Rectal smooth muscle tissue (tissue), 1 donor: ENCODE measurements around the gene TAF5L.
"Not testable (repeated sequence)": the region's sequence is repeated elsewhere in the genome, so short reads cannot be mapped to it uniquely, and the experiment has no call there.

Experiments used
- H3K27ac ChIP-seq: one replicate; pipeline ENCODE4 v1.7.0; 2013; ENCODE audit warnings: low read depth, low read length, inconsistent platforms
- H3K27me3 ChIP-seq: one replicate; pipeline ENCODE4 v1.7.0; 2013; ENCODE audit warnings: low read length; ENCODE audit not compliant: control insufficient read depth, insufficient read depth
- H3K36me3 ChIP-seq: one replicate; pipeline ENCODE4 v1.7.0; 2013; ENCODE audit warnings: low read length; ENCODE audit not compliant: control insufficient read depth, insufficient read depth
- H3K4me1 ChIP-seq: one replicate; pipeline ENCODE4 v1.7.0; 2013; ENCODE audit warnings: low read length; ENCODE audit not compliant: control insufficient read depth, insufficient read depth
- H3K4me3 ChIP-seq: one replicate; pipeline ENCODE4 v1.7.0; 2013; ENCODE audit warnings: low read length
- H3K9ac ChIP-seq: one replicate; pipeline ENCODE4 v1.7.0; 2013; ENCODE audit warnings: low read length

Gene TAF5L

DNA sequence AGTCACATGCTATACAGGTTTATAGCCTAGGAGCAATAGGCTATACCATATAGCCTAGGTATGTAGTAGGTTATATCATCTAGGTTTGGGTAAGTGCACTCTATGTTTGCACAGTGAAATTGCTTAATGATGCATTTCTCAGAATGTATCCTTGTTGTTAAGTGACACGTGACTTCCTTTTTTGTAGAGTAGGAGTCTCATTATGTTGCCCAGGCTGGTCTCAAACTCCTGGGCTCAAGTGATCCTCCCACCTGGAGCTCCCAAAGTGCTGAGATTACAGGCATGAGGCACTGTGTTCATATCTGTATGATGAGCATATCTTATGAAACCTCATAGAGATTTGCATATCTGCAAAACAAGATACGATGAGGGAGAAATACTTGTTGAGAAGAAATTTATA lies 53.6 kb downstream of the TAF5L start:
- no peak overlapping the region for H3K27ac ChIP-seq

GRCh38 chr1:229570891-229571516 lies 54.9 kb downstream of the TAF5L start:
- Histone ChIP-seq H3K27me3 (no peaks in the 10 kb centered on the region), H3K9ac (no peak overlapping the region), H3K4me1 (no peaks in the 10 kb centered on the region), H3K4me3 (no peak overlapping the region), H3K36me3 (no peaks in the 10 kb centered on the region), H3K27ac (no peak overlapping the region)

More for the DNA sequence above, 53.6 kb downstream of the TAF5L start:
- no peaks in the 10 kb centered on the region for H3K27me3 ChIP-seq
- H3K4me3 ChIP-seq, result no peak overlapping the region
- H3K9ac ChIP-seq, result no peak overlapping the region
- H3K4me1 ChIP-seq, result no peaks in the 10 kb centered on the region
- H3K36me3 ChIP-seq, result no peaks in the 10 kb centered on the region

GRCh38 chr1:229570305-229570704 lies 55.6 kb downstream of the TAF5L start:
- Histone ChIP-seq H3K27me3 (no peaks in the 10 kb centered on the region), H3K36me3 (no peaks in the 10 kb centered on the region), H3K4me3 (no peak overlapping the region), H3K9ac (no peak overlapping the region), H3K4me1 (no peaks in the 10 kb centered on the region), H3K27ac (no peak overlapping the region)

GRCh38 chr1:229567109-229567868 lies 58.6 kb downstream of the TAF5L start:
- H3K36me3 ChIP-seq, result no peaks in the 10 kb centered on the region
- H3K27ac ChIP-seq, result no peak overlapping the region
- no peaks in the 10 kb centered on the region for H3K27me3 ChIP-seq
- no peak overlapping the region for H3K4me3 ChIP-seq
- H3K4me1 ChIP-seq, result peaks cover 4% of the 10 kb centered on the region
- no peak overlapping the region for H3K9ac ChIP-seq

DNA sequence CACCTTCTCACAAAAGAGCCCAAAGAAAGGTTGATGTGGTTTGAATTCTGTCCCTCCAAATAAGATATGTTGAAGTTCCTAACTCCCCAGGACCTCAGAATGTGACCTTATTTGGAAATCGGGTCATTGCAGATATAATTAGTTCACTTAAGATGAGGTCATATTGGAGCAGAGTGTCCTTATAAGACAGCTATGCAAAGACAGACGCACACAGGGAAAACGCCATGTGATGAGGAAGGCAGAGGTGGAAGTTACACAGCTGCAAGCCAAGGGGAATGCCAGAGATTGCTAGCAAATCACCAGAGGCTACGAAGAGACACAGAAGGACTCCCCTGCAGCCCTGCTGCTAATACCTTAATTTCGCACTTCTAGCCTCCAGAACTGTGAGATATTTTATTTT lies 62.2 kb downstream of the TAF5L start:
- Histone ChIP-seq H3K4me1 (peaks cover 4% of the 10 kb centered on the region), H3K36me3 (no peaks in the 10 kb centered on the region), H3K27ac (peak overlapping the region; percentile 89), H3K9ac (no peak overlapping the region), H3K4me3 (peak overlapping the region; percentile 24), H3K27me3 (no peaks in the 10 kb centered on the region)

DNA sequence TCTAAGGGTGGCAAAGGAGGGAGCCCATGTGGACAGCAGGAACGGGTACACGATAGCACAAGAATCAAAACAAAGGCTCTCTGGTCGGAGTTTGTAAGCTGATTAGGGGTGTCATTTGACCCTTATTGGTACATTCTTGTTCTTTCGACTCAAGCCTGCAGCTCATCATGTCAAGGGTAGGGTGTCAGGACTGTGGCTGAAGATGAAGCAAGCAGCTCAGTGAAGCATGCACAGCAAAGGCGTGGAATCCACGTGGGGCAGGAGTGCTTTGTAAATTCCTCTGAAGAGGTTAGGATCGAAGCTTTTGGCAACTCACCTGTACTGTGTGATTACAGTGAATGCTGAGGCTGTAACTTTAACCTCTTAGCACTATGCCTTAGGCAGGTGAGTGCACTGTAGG lies 62.7 kb downstream of the TAF5L start:
- Histone ChIP-seq H3K4me3 (no peak overlapping the region), H3K36me3 (no peaks in the 10 kb centered on the region), H3K4me1 (peaks cover 4% of the 10 kb centered on the region), H3K27ac (peak overlapping the region; percentile 89), H3K9ac (no peak overlapping the region), H3K27me3 (no peaks in the 10 kb centered on the region)

GRCh38 chr1:229562686-229563085 lies 63.2 kb downstream of the TAF5L start:
- H3K27me3 ChIP-seq, result no peaks in the 10 kb centered on the region
- H3K27ac ChIP-seq, result peak overlapping the region; percentile 89
- peaks cover 4% of the 10 kb centered on the region for H3K4me1 ChIP-seq
- H3K9ac ChIP-seq, result no peak overlapping the region
- no peaks in the 10 kb centered on the region for H3K36me3 ChIP-seq
- H3K4me3 ChIP-seq, result no peak overlapping the region

DNA sequence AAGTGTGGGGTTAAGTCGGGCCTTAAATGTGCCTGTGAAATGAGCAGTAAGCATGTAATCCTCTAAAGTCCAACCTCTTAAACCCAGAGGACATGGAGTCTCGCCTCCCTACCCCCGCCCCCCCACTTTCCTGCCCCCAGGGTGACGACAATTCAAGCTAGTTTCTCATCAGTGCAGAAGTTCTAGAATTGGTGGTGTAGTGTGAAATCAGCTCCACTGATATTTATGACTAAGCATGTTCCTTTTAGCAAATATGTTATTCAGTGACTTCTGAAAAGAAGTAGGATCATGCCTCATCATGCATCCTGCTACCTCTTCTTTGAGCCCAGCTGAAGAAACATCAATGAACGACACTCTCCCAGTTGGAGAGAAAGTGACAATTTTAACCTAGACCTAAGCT lies 64.8 kb downstream of the TAF5L start:
- Histone ChIP-seq H3K9ac (no peak overlapping the region), H3K27me3 (no peaks in the 10 kb centered on the region), H3K36me3 (no peaks in the 10 kb centered on the region), H3K4me1 (peaks cover 16% of the 10 kb centered on the region), H3K4me3 (no peak overlapping the region), H3K27ac (no peak overlapping the region)

GRCh38 chr1:229560124-229560523 lies 65.8 kb downstream of the TAF5L start:
- H3K27ac ChIP-seq, result not testable (repeated sequence)
- H3K4me1 ChIP-seq, result peaks cover 16% of the 10 kb centered on the region

GRCh38 chr1:229559336-229559801 lies 66.6 kb downstream of the TAF5L start:
- H3K27me3 ChIP-seq, H3K9ac ChIP-seq, H3K36me3 ChIP-seq: not testable (repeated sequence)
- Histone ChIP-seq H3K4me3 (peak overlapping the region; percentile 69), H3K27ac (peak overlapping the region; percentile 83), H3K4me1 (peaks cover 16% of the 10 kb centered on the region)

More at GRCh38 chr1:229560124-229560523, 65.8 kb downstream of the TAF5L start:
- not testable (repeated sequence) for H3K36me3 ChIP-seq, H3K9ac ChIP-seq, H3K4me3 ChIP-seq, H3K27me3 ChIP-seq

GRCh38 chr1:229558460-229559335 lies 67.2 kb downstream of the TAF5L start, which contains the start of gene ABCB10:
Gene ABCB10, minus strand, starts transcription at chr1:229558707. Its CDS starts 55 bp downstream, at chr1:229558652.
- Histone ChIP-seq H3K36me3 (no peaks in the 10 kb centered on the region), H3K27me3 (no peaks in the 10 kb centered on the region), H3K4me3 (peak within 1 kb of the TSS; percentile 69), H3K9ac (peak within 1 kb of the TSS; percentile 66), H3K27ac (peak within 1 kb of the TSS; percentile 83), H3K4me1 (peaks cover 16% of the 10 kb centered on the region)

GRCh38 chr1:229557913-229558414 lies 68.0 kb downstream of the TAF5L start:
- H3K4me1 ChIP-seq, result peaks cover 11% of the 10 kb centered on the region
- no peaks in the 10 kb centered on the region for H3K36me3 ChIP-seq
- H3K4me3 ChIP-seq, result peak overlapping the region; percentile 69
- H3K27ac ChIP-seq, result peak overlapping the region; percentile 83
- peak overlapping the region; percentile 66 for H3K9ac ChIP-seq
- no peaks in the 10 kb centered on the region for H3K27me3 ChIP-seq
